MM.1S (cell line): Measurements from ENCODE around the gene NTN4.

ENCODE experiments used
- CTCF ChIP-seq: fragments of 300-600 bp; sonication (generic); IDR thresholded peaks from 2 replicates; pipeline ENCODE4 v1.5.1; 2016; ENCODE audit warnings: antibody characterized with exemption, low read length, mixed read lengths
- EZH2 ChIP-seq: fragments of 300-600 bp; sonication (generic); optimal IDR thresholded peaks from 2 replicates; pipeline ENCODE3; 2017; ENCODE audit warnings: low read depth, mild to moderate bottlenecking, antibody characterized with exemption, low read length, mixed read lengths
- EZH2phosphoT487 ChIP-seq: fragments of 300-600 bp; sonication (generic); IDR thresholded peaks from 2 replicates; pipeline ENCODE4 v1.6.1; 2018; ENCODE audit warnings: antibody characterized with exemption, low read length

DNA sequence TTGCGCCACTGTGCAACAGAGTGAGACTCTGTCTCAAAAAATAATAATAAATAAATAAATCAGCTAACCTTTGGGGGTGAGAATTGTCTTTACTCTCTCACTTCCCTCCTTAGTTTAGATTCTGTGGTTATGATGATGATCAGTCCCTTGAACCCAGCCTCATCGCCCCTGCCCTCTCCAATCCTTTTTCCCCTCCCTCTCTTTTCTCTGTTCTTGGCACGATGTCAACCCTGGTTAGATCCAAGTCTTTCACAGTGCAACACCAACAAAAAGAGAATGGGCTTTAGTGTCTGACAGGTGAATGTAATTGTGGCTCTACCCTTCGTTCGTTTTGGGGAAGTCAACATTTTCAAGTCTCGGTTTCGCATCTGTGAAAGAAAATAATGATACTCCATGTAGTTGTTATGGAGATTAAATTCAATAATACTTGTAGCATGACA is 59.0 kb downstream of the NTN4 start:
- TF ChIP-seq CTCF = no peak
- no peak for TF ChIP-seq EZH2
- no peak for TF ChIP-seq EZH2phosphoT487
